ENCODE data around the gene WSCD1.

Gene WSCD1

DNA sequence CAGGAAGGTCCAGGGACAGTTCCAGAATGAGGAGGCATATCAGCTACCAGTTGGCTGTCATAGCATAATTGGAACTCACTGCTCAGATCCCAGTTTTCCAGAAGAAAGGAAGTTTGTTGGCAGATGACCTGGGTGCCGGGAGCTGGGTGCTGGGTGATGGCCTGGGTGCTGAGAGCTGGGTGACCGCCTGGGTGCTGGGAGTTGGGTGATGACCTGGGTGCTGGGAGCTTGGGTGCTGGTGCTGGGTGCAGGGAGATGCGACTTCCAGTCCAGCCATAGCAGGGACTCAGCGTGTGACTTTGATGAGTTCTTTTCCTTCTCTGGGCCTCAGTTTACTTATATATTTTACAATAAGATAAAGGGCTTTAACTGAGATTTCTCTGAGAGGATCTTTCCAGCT, 18.0 kb downstream of the WSCD1 start:
- no peak for DNase-seq

DNA sequence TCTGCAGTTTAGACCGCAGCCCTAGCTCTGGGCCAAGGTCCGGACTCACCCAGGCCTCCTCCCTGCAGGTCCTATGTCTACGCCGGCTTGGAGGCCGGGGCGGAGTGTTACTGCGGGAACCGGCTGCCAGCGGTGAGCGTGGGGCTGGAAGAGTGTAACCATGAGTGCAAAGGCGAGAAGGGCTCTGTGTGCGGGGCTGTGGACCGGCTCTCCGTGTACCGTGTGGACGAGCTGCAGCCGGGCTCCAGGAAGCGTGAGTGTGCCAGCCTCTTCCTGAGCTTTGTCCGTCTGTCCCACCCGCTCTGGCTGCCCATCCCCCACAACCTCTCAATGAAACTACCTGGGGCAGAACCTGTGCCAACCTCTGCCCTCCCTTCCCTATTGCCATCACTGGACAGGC, 20.1 kb downstream of the WSCD1 start:
- no peak for DNase-seq

DNA sequence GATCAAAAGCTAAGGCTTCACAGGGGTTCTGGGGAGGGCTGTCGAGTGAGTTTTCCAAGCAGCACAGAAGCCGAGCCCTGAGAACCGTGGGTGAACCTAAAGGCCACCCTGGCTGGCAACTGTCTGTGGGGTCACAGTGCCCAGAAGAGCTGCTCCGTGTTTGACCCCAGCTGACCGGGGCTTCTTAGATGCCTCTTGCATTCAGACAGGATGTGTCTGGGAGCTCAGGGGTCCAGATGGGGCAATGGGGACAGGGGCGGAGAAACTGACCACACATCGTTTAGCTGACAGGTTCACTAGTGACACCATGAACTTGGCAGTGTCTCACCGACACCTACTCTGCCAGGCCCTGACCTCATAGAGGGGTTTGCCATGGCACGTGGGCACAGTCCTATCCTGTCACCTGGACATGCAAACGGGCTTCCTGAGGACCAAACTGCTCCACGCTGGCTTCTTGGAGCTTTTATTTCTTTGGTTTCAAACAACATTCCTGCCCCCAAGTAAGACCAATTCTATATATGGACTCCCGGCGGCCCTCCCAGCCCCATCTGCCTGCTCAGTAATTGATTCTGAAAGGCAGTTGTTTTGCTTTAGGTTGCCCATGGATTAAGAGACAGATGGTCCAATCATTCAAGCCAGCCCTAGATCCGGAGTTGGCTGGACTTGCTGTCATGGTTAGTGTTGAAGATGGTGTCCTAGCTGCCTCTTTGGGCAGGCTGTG, 22.2 kb downstream of the WSCD1 start:
- DNase-seq = no peak

DNA sequence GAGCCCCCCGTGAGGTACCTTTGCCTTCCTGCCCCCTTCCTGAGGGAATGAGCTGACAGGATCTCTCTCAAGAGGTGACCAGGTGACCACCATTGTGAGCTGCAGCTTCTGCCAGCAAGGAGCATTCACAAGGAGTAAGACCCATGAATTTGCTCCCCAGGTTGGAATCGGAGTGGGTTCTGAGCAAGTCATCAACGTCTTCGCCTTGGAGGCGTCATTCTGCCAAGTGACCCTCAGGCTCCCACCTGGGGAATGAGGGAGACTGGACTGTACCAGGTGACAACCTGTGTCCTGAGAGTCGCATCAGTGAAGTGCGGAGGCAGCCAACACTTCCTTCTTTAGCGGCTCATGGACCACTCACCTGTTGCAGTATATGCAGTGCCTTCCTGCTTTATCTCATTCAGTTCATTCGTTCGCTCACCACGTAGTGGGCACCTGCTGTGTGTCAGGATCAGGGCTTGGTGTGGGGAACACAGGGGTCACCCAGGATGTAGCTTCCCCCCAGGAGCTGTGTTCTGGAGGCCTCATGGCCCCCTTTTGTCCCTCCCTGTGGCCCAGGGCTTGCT, 22.8 kb downstream of the WSCD1 start:
- DNase-seq = no peak

DNA sequence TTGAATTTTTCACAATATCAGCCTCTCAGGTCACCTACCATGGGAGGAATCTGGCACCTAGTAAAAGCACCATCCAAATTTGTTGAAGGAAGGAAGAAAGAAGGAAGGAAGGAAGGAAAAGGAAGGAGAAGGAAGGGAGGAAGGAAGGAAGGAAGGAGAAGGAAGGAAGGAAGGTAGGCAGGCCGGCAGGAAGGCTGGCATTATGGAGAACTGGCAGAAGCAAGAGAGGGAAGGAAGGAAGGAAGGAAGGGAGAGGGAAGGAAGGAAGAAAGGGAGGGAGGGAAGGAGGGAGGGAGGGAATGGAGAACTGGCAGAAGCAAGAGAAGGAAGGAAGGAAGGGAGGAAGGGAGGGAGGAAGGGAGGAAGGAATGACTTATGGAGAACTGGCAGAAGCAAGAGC, 24.3 kb downstream of the WSCD1 start:
- no peak for DNase-seq

DNA sequence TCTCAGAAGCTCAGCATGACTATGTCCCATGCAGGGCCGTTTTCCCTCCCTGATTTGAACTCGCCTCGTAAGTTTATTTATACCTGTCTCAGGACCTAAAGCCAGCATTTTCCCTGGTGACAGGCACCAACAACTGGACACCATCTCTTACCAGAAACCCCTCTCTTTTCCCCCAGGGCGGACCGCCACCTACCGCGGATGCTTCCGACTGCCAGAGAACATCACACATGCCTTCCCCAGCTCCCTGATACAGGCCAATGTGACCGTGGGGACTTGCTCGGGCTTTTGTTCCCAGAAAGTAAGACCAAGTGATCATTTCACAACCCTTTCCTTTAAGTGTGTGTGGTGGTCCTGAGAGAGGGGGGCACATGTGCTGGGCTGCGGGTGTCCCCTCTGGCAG, 24.7 kb downstream of the WSCD1 start:
- no peak for DNase-seq

DNA sequence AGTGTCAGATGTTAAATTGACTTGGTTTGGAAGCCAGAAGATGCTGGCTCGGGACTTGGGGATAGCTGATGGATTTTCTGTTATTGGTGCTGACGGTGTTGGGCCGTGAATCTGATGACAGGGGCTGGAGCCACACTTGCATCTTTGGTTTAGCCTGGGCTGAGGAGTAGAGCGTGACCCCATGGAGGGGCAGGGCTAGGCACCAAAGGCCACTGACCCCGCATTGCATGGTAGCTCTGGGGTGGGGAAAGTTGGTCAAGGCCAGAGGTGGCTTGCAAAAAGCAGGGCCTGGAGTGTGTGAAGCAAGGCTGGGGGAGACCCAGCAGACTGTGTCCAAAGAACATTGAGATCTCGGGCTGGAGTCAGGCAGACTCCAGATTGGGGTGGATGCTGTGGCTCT, 25.3 kb downstream of the WSCD1 start:
- no peak for DNase-seq

DNA sequence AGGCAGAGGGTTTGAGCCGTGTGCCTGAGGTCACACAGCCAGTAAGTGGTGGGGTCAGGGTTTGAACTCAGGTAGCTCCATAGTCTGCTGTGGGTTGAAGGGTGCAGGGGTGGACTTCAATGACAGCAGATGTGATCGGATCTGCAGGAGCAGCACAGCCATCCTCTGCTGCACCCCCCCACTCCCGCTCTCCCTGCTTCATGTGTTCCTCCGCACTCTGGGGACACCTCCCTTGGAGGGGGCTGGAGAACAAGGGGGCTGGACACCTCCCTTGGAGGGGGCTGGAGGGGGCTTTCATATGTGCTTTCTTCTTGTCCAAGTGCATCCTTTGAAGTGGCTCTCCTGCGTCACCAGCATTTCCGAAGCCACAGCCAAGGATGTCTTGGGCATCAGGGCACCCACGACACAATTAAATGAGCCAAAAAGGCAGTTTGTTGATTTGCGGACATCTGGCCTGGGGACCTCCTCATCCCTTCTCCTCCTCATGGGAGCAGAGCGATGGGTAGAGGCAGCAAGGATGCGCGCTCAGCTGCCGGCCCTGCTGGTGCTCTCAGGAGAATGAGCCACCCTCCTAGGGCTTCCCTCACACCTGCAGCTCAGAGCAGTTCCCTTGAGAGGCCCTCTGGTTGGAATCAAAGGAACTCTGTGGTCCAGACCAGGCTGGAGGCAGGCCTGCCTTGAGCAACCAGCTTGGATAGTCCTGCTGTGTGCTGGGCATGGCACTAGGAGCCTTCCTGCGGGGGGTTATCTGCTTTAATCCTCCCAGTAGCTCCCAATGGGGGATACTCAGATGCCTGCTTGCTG, 26.2 kb downstream of the WSCD1 start:
- DNase-seq = no peak

DNA sequence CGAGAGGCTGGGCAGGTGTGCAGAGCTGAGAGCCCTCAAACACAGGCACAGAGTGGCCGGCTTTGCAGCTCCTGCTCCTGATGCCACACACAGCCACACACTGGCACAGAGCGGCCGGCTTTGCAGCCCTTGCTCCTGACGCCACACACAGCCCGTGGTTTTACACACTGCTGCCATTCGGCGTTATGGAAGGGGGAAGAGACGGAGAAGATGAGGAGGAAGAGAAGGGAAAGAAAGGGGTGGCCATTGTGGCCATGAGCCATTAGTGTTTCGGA, 26.8 kb downstream of the WSCD1 start:
- no peak for DNase-seq

DNA sequence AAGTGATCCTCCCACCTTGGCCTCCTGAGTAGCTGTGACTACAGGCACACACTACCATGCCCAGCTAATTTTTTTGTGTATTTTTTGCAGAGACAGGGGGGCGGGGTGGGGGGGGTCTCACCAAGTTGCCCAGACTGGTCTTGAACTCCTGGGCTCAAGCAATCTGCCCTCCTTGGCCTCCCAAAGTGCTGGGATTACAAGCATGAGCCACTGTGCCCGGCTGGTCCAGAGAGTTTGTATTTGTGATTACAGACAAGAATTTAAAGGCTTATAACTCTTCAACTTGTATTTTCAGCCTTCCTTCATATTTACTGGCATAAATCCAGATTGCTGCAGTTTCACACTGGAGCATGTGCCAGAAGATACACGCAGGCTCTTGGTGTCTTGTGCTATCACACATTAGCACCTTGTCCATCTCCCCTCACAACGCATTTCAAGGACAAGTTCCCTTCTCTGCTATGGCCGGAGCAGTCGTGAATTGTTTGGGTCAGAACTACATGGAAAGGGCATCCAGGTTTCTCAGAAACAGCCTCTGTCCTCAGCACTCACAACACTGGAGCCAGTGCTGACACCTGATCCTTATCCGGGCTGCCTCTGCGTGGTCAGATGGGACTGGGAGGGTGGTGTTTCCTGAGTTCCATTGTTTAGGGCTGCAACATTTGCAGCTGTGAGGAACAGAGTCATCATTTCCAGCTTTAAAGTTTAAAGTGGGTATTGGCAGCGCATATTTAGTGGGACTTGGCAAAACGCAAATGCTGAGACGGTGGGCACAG, 28.1 kb downstream of the WSCD1 start:
- no peak for DNase-seq

DNA sequence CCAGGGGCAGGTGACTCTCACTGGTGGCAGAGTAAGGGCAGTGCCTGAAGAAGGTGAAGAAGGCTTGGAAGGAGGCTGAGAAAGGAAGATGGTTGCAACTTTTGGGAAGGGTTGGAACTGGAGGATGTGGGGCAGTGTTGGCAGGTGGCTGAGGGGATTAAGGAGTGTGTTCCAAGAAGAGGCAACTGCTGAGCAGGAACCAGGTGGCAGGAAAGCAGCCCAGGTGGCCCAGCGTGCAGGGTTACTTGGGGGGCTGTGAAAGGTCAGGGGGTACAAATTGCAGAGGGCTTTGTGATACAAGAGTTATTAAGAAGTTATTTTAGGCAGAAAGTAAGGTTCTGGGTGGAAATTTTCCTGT, 28.6 kb downstream of the WSCD1 start:
- DNase-seq = no peak

DNA sequence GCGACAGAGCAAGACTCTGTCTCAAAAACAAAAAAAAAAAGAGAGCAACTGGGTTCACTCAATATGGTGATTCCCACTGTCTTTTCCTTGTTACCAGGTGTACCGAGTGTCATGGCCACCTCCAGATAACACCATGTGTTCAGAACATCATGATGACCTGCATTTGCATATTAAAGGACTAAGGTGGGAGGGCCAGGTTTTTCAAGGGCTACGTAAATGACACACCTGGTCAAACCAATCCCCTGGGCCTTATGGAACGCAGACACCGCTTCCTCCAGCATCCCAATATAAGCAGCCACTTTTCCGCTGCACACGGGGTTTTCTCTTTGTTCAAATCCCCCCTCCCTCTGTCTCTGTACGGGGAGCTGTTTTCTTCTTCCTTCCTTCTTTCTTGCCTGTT, 29.3 kb downstream of the WSCD1 start:
- DNase-seq = no peak

DNA sequence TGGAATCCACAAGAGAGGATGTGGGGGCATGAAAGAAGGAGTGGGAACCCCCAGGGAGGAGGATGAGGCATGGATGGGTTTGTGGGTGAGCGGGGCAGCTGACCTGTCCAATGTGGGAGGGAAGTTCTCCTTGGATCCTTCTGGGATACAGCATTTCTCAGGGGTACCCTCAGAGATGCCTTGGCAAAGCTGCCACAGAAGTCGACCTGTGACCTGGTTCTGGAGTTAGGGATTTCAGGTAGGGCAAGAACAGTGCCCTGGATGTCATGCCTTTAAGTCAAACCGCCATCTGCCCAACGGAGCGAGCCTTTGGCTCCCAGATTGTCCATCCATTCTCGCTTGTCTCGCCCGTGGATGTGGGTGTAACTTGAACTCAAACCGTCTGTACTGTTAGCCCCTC, 30.0 kb downstream of the WSCD1 start:
- DNase-seq = no peak

DNA sequence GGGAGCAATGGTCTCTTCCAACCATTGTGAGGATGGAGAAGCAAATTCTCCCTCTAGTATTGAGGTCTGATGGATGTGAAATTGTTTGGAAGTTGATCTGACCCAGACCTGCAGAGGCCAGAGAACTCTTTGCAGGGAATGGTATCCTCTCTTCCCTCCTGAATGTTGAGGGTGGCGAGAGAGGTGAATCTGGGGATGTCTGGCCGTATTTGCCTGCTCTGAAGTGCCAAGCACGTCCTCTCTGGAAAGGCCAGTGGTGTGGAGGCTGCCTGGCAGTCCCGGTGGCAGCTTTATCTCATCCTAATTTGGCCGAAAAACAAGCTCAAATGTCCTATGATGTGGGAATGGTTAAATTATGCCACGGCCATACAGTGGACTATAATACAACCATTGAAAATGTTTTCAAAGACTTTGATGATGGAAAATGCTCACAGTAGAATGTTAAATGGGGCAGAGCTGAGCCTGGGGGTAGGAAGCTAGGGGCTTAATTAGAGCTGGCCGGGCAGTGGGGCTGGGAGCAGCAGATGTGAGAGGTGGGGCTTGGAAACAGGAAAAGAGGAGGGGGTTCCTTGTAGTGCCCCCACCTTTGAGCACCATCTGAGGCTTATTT, 30.8 kb downstream of the WSCD1 start:
- no peak for DNase-seq

DNA sequence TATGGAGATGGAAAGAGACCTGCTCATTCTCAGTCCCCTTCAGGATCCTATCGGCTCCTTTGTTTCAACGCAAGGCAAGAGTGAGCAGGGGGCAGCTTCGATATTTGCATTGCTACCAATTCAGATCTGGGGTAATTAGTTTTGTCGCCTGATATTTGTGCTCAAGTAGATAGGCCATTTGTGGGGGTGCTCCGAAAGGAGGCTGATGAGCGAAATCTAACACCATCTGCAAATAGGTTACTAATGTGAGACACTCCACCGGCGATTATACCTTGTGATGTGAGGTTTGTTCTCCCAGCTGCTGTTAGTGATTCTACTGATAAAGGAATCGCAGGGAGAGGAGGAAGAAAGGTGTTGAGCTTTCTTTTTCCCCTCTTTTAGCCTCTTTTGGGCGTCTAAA, 31.5 kb downstream of the WSCD1 start:
- DNase-seq = no peak

DNA sequence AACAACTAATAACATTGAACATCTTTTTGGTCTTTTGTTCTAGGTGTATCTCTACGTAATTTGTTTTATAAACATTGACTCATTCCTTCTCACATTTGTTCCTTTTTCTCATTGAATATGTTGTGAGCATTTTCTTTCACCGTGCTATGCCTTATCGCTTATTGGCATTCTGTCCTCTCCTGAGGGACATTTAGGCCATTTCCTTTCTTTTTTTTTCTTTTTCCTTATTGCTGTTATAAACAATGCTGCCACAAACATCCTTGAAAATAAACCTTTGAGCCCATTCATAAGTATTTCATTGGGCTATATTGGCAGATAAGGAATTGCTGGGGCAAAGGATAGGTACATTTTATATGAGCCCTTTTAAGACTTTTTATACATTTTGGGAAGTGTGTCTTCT, 32.4 kb downstream of the WSCD1 start:
- no peak for DNase-seq

DNA sequence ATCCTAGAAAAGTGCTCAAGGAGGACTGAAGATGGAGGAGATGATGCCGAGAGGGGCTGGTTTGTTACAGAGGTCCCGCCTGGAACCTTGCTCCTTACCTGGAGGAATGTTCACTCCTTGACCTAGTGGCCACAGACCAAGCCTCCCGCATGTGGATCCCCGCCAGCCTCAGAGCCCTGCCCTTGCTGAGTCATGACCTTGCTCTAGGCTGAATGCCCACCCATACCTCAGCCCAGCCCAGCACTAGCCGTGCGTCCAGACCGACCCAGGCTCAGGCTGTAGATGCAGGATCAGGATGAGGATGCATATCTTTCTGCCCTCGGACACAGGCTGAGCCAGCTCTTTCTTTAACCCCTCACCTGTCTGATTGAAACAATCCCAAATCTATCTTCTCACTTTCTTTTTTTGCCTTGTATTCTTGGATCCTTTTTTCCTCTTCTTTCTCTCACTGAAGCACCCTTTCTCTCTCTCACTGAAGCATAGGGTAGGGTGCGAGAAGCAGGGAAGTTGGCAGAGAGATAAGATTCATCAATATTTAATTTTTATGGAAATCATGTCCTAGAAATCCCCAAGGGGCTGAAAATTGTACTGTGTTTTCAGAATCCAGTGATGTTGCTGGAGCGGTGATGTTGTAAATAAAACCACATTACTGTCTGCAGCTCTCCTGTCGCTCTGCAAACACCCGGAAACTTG, 34.9 kb downstream of the WSCD1 start:
- DNase-seq = no peak

DNA sequence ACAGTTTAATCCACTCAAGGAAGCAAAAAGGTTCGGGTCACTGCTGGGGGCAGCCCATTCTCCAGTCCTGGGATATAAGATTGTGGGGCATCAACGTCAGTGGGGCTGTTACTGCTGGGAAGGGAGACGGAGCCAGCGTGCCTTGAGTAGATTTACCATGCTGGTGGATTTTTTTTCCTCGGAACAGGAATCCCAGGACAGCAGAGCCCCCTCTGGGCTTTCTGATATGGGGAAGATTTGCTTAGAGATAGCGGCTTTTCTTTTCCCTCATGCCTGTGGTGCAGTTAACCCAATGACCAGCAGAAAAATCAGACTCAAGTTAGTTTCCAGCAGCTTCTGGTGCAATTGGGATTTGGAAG, 35.4 kb downstream of the WSCD1 start:
- DNase-seq = no peak

DNA sequence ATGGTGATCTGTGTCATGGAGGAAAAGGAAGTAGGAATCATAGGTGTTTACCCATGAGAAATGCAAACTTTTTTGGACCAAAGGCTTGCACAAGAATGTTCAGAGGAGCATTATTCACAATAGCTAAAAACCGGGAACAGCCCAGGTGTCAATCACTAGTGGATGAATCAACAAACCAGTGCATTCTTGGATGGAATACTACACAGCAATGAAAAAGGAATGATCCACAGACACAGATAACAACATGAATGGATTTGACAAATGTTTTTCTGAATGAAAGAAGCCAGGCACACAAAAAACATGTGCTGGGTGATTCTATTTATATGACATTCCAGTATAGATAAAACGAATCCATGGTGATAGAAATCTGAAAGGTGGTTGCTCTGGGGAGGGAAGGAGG, 36.0 kb downstream of the WSCD1 start:
- DNase-seq = no peak

DNA sequence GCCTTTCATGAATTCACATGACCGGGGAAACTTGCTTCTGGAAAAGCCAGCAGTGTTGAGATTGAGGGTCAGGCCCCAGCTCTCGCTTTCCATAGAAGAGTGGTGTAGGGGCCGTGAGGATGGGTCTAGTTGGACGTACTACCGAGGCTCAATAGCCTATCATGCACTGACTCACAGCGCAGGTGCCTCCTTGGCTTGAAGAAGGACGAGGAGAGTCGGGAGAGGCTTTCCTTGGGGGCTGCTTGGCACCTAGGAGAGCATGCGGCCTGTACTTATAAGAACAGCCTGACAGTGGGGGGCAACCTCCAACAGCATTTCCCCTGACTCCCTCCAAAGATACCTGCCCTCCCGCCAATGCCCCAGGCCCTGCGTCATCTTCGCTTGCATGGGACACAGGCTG, 37.6 kb downstream of the WSCD1 start:
- no peak for DNase-seq

DNA sequence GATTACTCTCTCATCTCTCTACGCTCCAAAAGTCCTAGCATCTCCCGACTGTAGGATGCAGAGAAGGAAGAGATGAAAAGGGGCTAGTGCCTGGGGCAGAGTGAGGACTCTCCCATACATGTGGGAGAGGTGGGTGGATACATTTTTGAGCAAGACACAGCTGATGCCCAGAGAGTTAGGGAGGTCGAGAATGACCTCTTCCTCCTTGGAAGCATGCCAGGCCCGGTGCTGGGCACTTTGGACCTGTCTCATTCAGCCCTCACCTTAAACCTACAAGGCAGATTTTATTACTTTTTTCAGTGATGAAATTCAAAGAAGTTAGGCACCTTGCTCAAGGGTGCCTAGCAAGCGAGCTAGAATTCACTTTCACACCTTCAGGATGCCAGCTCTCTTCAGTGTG, 38.2 kb downstream of the WSCD1 start:
- DNase-seq = no peak

DNA sequence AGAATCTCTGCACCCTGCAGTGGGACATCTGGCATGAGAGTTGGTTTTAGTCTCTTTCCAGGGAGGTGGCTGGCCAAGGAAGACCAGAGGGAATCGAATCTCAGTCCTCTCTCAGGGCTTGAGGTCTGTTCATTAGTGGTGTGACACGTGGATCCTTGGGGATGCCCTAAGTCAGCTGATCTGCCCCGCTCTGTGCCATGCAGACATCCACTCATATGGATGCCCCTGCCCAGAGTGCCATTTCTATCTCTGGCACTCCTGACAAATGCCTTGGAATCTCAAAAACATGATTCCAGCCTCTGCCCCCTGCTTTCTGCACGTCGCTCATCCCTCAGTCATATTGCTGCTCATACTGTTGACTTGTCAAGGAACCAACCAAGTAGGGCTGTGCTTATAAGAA, 38.8 kb downstream of the WSCD1 start:
- DNase-seq = no peak

DNA sequence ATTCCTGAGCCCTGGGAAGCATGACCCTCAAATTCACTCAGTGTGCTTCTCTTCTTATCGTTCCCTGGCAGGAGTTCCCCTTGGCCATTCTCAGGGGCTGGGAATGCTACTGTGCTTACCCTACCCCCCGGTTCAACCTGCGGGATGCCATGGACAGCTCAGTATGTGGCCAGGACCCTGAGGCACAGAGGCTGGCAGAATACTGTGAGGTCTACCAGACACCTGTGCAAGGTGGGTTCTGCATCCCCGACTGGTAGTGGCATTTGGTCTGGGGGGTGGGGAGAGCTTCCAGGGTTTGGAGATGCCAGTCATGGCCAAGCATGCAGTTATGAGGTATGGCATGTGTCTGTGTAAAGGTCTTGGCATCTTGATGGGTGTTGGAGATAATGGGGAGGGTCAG, 39.4 kb downstream of the WSCD1 start:
- no peak for DNase-seq
